Measurements from ENCODE around the gene ZC3H12A.

ZC3H12A gene

GRCh38 chr1:37474046-37474696, at the start of gene ZC3H12A:
TSS of gene ZC3H12A (plus strand) at chr1:37474580. CDS start at chr1:37475497, 917 bp downstream.
- peak; percentile 64 for DNase-seq

- no peak for DNase-seq
Observed at GRCh38 chr1:37425221-37425620, 49.2 kb upstream of the ZC3H12A start.

GRCh38 chr1:37429029-37429428, 45.4 kb upstream of the ZC3H12A start:
- DNase-seq, result no peak

- peak; percentile 39 for DNase-seq
Observed at GRCh38 chr1:37430103-37430985, 44.0 kb upstream of the ZC3H12A start.

- no peak for DNase-seq
Observed at GRCh38 chr1:37432716-37433115, 41.7 kb upstream of the ZC3H12A start.

GRCh38 chr1:37433171-37433570, 41.2 kb upstream of the ZC3H12A start:
- DNase-seq, result no peak

GRCh38 chr1:37434292-37435225, 39.8 kb upstream of the ZC3H12A start:
- DNase-seq, result peak; percentile 56

- DNase-seq, result no peak
Observed at GRCh38 chr1:37437087-37437486, 37.3 kb upstream of the ZC3H12A start.

GRCh38 chr1:37438037-37438868, 36.1 kb upstream of the ZC3H12A start:
- no peak for DNase-seq

- peak; percentile 22 for DNase-seq
Observed at GRCh38 chr1:37438869-37439343, 35.5 kb upstream of the ZC3H12A start.

GRCh38 chr1:37439349-37439995, 34.9 kb upstream of the ZC3H12A start:
- no peak for DNase-seq

GRCh38 chr1:37441490-37441889, 32.9 kb upstream of the ZC3H12A start:
- DNase-seq, result no peak

GRCh38 chr1:37442139-37442538, 32.2 kb upstream of the ZC3H12A start:
- no peak for DNase-seq

GRCh38 chr1:37442644-37443043, 31.7 kb upstream of the ZC3H12A start:
- no peak for DNase-seq

- no peak for DNase-seq
Observed at GRCh38 chr1:37446874-37447273, 27.5 kb upstream of the ZC3H12A start.

GRCh38 chr1:37448185-37448584, 26.2 kb upstream of the ZC3H12A start:
- DNase-seq, result no peak

GRCh38 chr1:37448691-37449417, 25.5 kb upstream of the ZC3H12A start:
- no peak for DNase-seq

- DNase-seq, result no peak
Observed at GRCh38 chr1:37449936-37450335, 24.4 kb upstream of the ZC3H12A start.

- DNase-seq, result no peak
Observed at GRCh38 chr1:37452416-37452815, 22.0 kb upstream of the ZC3H12A start.

- no peak for DNase-seq
Observed at GRCh38 chr1:37453647-37454046, 20.7 kb upstream of the ZC3H12A start.

- DNase-seq, result no peak
Observed at GRCh38 chr1:37455516-37455915, 18.9 kb upstream of the ZC3H12A start.

Measured in NCI-H2171 treated with DMSO at 0.1 percent for 48 hours (cell line).